GM12801 (cell line): Measurements from ENCODE around the gene HS3ST4.

Experiments used
- TF ChIP-seq, protein P1 (sequence below): IDR thresholded peaks from one replicate; pipeline ENCODE4 v1.5.1; 2011; ENCODE audit warnings: control low read depth; ENCODE audit not compliant: insufficient read length; ENCODE audit errors: extremely low read depth

HS3ST4 gene

DNA sequence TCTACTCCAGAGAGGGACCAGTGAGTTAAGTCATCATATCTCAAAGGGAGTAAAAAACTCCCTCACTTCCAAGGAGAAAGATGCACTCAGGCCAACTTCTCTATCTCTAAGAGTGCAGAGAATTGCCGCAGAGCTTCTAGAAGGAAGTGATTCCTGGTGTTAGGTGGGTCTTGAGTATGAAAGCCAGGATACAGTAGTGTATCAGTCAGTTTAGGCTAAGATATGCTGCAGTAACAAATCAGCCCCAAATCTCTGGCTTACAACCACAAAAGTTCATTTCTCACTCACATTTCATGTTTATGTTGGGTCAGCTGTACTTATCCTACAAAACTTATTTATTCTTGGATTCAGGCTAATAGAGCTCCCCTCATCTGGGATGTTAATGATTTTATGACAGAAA, 106.3 kb downstream of the HS3ST4 start:
- TF ChIP-seq, protein P1, sequence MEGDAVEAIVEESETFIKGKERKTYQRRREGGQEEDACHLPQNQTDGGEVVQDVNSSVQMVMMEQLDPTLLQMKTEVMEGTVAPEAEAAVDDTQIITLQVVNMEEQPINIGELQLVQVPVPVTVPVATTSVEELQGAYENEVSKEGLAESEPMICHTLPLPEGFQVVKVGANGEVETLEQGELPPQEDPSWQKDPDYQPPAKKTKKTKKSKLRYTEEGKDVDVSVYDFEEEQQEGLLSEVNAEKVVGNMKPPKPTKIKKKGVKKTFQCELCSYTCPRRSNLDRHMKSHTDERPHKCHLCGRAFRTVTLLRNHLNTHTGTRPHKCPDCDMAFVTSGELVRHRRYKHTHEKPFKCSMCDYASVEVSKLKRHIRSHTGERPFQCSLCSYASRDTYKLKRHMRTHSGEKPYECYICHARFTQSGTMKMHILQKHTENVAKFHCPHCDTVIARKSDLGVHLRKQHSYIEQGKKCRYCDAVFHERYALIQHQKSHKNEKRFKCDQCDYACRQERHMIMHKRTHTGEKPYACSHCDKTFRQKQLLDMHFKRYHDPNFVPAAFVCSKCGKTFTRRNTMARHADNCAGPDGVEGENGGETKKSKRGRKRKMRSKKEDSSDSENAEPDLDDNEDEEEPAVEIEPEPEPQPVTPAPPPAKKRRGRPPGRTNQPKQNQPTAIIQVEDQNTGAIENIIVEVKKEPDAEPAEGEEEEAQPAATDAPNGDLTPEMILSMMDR, result no peak

DNA sequence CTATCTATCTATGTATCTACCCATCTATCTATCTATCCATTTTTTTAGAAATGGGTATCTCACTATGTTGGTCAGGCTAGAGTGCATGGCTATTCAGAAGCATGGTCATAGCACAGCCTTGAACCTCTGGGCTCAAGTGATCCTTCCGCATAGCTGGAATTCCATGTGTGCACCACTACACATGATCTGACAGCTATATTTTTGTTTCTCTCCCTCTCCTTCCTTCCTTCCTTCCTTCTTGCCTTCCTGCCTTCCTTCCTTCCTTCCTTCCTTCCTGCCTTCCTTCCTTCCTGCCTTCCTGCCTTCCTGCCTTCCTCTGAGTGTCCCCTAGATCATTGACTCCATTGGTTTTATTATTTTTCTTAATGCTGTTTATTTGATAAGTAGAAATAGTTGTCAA, 108.1 kb downstream of the HS3ST4 start:
- TF ChIP-seq, protein P1, result no peak

DNA sequence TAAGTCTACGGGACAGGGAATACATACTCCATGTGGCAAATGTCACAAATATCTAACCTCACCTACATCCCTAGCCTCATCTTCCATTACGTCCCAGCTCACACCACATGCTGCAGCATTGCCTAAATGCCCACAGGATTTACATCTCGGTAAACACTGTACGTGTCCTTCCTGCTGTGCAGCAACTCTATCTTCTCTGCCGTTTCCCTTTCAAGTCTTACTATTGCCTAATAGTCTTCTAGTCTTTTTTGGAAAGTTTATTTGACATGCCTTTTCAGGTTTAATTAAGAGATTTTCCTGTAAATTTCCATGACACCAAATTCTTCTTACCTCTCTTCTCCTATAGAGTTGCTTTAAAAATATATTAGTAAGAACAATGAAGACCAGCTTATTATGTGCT, 120.5 kb downstream of the HS3ST4 start:
- TF ChIP-seq, protein P1, result no peak

DNA sequence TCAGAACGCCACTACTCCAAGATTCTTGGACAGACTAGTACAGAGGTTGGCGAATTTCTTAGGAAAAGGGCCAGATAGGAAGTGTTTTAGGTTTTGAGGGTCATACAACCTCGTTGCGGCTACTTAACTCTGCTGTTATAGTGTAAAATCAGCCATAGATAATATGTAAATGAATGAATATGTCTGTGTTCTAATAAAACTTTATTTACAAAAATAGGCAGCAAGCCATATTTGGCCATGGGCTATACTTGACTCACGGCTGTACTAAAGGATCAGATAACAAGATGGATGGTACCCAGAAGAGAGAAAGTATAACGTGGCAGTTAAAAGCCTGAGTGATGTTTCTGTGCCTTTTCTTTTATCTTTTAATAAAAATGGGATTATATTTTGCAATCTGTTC, 125.5 kb downstream of the HS3ST4 start:
- TF ChIP-seq, protein P1, result no peak

DNA sequence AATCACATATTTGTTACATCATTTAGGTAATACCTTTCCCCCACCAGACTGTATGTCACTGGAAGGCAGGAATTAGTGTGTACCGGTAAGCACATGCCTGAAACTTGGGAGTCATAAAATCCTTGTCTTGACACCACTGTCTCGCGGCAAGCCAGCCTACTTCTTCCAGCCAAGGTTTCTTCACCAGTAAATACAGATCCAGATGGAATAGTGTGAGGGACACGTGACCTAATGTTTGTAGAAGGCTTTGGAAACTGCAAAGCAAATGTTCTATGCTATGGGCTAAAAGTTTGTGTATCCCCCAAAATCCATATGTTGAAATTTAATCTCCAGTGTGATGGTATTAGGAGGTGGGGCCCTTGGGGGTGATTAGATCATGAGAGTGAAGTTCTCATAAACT, 126.1 kb downstream of the HS3ST4 start:
- TF ChIP-seq, protein P1, result no peak

DNA sequence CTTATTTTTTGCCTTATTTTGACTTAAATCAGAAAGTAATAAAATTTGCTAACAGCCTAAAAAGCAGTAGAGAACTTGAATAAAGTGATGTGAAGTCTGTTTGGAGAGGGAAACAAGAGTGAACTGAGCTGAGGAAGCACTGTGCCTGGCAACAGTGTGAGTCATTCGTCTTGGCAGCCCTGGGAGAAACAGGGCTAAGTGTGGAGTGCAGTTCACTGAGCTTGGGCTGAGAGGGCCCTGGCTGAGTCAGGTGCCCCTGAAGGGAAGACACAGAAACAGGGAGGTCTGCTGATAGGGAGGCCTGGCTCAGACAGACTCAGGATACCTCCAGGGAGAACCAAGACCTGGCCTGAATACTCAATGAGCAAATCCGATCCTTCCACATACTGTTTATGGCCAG, 132.1 kb downstream of the HS3ST4 start:
- TF ChIP-seq, protein P1, result no peak

DNA sequence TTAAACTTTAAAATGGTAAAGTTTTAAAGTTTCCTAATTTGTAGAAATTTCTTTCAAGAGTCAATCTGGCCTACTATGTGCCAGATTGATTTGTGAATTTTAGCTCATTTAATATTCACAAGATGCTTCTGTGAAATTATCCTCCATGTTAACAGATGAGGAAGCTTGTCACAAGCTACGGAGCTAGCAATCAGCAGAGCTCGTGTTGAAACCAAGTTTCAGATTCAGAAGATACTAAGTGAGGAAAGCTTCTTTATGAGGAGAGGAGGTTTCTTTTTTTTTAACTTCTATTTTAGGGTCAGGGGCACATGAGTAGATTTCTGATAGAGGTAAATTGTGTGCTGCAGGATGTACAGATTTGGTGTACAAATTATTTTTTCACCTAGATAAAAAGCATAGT, 135.9 kb downstream of the HS3ST4 start:
- TF ChIP-seq, protein P1, result no peak

DNA sequence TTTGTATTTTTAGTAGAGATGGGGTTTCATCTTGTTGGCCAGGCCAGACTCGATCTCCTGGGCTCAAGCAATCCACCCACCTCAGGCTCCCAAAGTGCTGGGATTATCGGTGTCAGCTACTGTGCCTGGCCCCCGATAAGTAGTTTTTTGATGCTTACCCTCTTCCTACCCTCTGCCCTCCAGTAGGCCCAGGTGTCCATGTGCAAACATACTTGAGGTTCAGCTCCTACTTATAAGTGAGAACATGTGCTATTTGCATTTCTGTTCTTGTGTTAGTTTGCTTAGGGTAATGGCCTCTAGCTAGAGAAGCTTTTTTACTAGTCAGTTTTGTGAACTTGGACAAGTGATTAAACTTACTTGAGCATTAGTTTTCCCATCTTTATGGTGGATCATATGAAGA, 136.8 kb downstream of the HS3ST4 start:
- TF ChIP-seq, protein P1, result no peak
